SIG-M5 treated with dmso at 0.1 percent for 504 hours (cell line): Measurements from ENCODE around the gene CADPS2.
"Not testable (repeated sequence)": the region's sequence is repeated elsewhere in the genome, so short reads cannot be mapped to it uniquely, and the experiment has no call there.

ENCODE experiments used
- DNase-seq: peaks from one replicate; lab custom pipeline; 2025; ENCODE audit not compliant: unreplicated experiment; lab: John Stamatoyannopoulos, UW

CADPS2 gene

GRCh38 chr7:122850528-122850927, 35.7 kb downstream of the CADPS2 start:
- no peak for DNase-seq

- no peak for DNase-seq
These were observed 36.3 kb downstream of the CADPS2 start for GRCh38 chr7:122849957-122850328.

GRCh38 chr7:122849322-122849956, 36.8 kb downstream of the CADPS2 start:
- no peak for DNase-seq

- DNase-seq: no peak
These were observed 38.3 kb downstream of the CADPS2 start for GRCh38 chr7:122847871-122848473.

GRCh38 chr7:122846591-122846990, 39.7 kb downstream of the CADPS2 start:
- DNase-seq: no peak

- DNase-seq: no peak
These were observed 41.0 kb downstream of the CADPS2 start for GRCh38 chr7:122845286-122845685.

GRCh38 chr7:122844191-122844988, 41.9 kb downstream of the CADPS2 start:
- no peak for DNase-seq

- DNase-seq: no peak
These were observed 43.3 kb downstream of the CADPS2 start for GRCh38 chr7:122842971-122843370.

GRCh38 chr7:122836286-122836685, 50.0 kb downstream of the CADPS2 start:
- not testable (repeated sequence) for DNase-seq

GRCh38 chr7:122834571-122834942, 51.7 kb downstream of the CADPS2 start:
- not testable (repeated sequence) for DNase-seq

- DNase-seq: peak; percentile 1
These were observed 52.2 kb downstream of the CADPS2 start for GRCh38 chr7:122833888-122834570.

- no peak for DNase-seq
These were observed 54.8 kb downstream of the CADPS2 start for GRCh38 chr7:122831436-122831835.

GRCh38 chr7:122829962-122830361, 56.3 kb downstream of the CADPS2 start:
- no peak for DNase-seq

GRCh38 chr7:122827763-122828162, 58.5 kb downstream of the CADPS2 start:
- no peak for DNase-seq

- DNase-seq: no peak
These were observed 72.4 kb downstream of the CADPS2 start for GRCh38 chr7:122813845-122814244.

GRCh38 chr7:122803851-122804250, 82.4 kb downstream of the CADPS2 start:
- no peak for DNase-seq

GRCh38 chr7:122803323-122803722, 82.9 kb downstream of the CADPS2 start:
- no peak for DNase-seq

- no peak for DNase-seq
These were observed 83.9 kb downstream of the CADPS2 start for GRCh38 chr7:122802301-122802751.

GRCh38 chr7:122791959-122792545, 94.2 kb downstream of the CADPS2 start:
- no peak for DNase-seq

GRCh38 chr7:122790591-122790990, 95.7 kb downstream of the CADPS2 start:
- no peak for DNase-seq

- no peak for DNase-seq
These were observed 96.1 kb downstream of the CADPS2 start for GRCh38 chr7:122790132-122790531.
